IMR-90 (cell line): ENCODE results near the gene SKIC8. TPM values are rescaled to one million over a fixed set of nuclear protein-coding genes. Genes with fewer than 3 reads are reported as not detected.

Experiments used
- ATAC-seq: fragments of 200-7000 bp; cut with Tn5 transposase; 2 replicates; pipeline ENCODE4 v1.9.1; 2020; ENCODE audit warnings: low read depth, mild to moderate bottlenecking, moderate library complexity
- BruUV-seq: library from RNA; stranded (reverse); fragments of 400-500 nt; replicated peaks from 2 replicates; lab custom pipeline; 2021; lab: Mats Ljungman, UMichigan
- CTCF ChIA-PET: fragments of 300-600 bp; formaldehyde crosslinking; extraction: SDS; loops from one replicate; lab custom pipeline; 2021; ENCODE audit warnings: antibody characterized with exemption; lab: Yijun Ruan, JAX
- POLR2A ChIA-PET: fragments of 300-600 bp; sonication (Branson Sonifier 250); formaldehyde crosslinking; loops from one replicate; lab custom pipeline; 2022; ENCODE audit warnings: antibody characterized with exemption; ENCODE audit not compliant: unreplicated experiment; lab: Charles Lee
- DNase-seq: peaks from one replicate; pipeline ENCODE4 v3.0.0; 2013
- H2AFZ ChIP-seq: replicated peaks from 2 replicates; pipeline ENCODE3; 2013; ENCODE audit warnings: low read length, mild to moderate bottlenecking; ENCODE audit not compliant: poor library complexity
- H2AK5ac ChIP-seq: 2 replicates; pipeline ENCODE4 v1.6.1; 2013; ENCODE audit warnings: low read depth, low read length, inconsistent platforms
- H2AK9ac ChIP-seq: replicated peaks from 2 replicates; pipeline ENCODE3; 2013; ENCODE audit warnings: mild to moderate bottlenecking, low read depth, low read length, moderate library complexity; ENCODE audit not compliant: poor library complexity
- H2BK120ac ChIP-seq: 2 replicates; pipeline ENCODE4 v1.6.1; 2013; ENCODE audit warnings: low read depth, low read length, inconsistent platforms
- H2BK15ac ChIP-seq: 3 replicates; pipeline ENCODE4 v1.6.1; 2013; ENCODE audit warnings: low read depth, low read length, inconsistent platforms
- H2BK20ac ChIP-seq: 2 replicates; pipeline ENCODE4 v1.6.1; 2013; ENCODE audit warnings: low read depth, mild to moderate bottlenecking, inconsistent platforms, low read length, moderate library complexity
- H2BK5ac ChIP-seq: 2 replicates; pipeline ENCODE4 v1.6.1; 2013; ENCODE audit warnings: mild to moderate bottlenecking, low read depth, low read length, inconsistent platforms; ENCODE audit not compliant: poor library complexity, severe bottlenecking
- H3K14ac ChIP-seq: replicated peaks from 2 replicates; pipeline ENCODE4 v1.6.1; 2013; ENCODE audit warnings: low read depth, low read length, inconsistent platforms
- H3K18ac ChIP-seq: 2 replicates; pipeline ENCODE4 v1.6.1; 2013; ENCODE audit warnings: low read depth, low read length, control low read depth
- H3K23ac ChIP-seq: 2 replicates; pipeline ENCODE4 v1.6.1; 2013; ENCODE audit warnings: low read depth, low read length, inconsistent platforms
- H3K27ac ChIP-seq: 2 replicates; pipeline ENCODE4 v1.5.1; 2013; ENCODE audit warnings: mild to moderate bottlenecking, control low read depth, low read length; ENCODE audit not compliant: insufficient read depth
- H3K27me3 ChIP-seq: 2 replicates; pipeline ENCODE4 v1.6.1; 2013; ENCODE audit warnings: low read length; ENCODE audit not compliant: control insufficient read depth, insufficient read depth
- H3K36me3 ChIP-seq: 2 replicates; pipeline ENCODE4 v1.6.1; 2013; ENCODE audit warnings: low read length, mixed read lengths; ENCODE audit not compliant: control insufficient read depth, insufficient read depth
- H3K4ac ChIP-seq: 2 replicates; pipeline ENCODE4 v1.6.1; 2013; ENCODE audit warnings: low read depth, low read length, inconsistent platforms
- H3K4me1 ChIP-seq: 2 replicates; pipeline ENCODE4 v1.6.1; 2013; ENCODE audit warnings: low read length, mixed read lengths; ENCODE audit not compliant: control insufficient read depth, insufficient read depth
- H3K4me2 ChIP-seq: 2 replicates; pipeline ENCODE4 v1.6.1; 2013; ENCODE audit warnings: low read depth, mild to moderate bottlenecking, control low read depth, low read length, moderate library complexity
- H3K4me3 ChIP-seq: 2 replicates; pipeline ENCODE4 v1.5.1; 2013; ENCODE audit warnings: low read depth, mild to moderate bottlenecking, control low read depth, low read length, moderate library complexity; ENCODE audit not compliant: insufficient read depth
- H3K56ac ChIP-seq: 2 replicates; pipeline ENCODE4 v1.6.1; 2013; ENCODE audit warnings: low read length, inconsistent platforms; ENCODE audit not compliant: insufficient read depth; ENCODE audit errors: extremely low read depth
- H3K79me1 ChIP-seq, 2 experiments: 2 replicates each; pipeline ENCODE4 v1.6.1; 2013; ENCODE audit warnings: low read length in 2 of 2, inconsistent platforms in 1 of 2, low read depth in 1 of 2
- H3K9ac ChIP-seq: 2 replicates; pipeline ENCODE4 v1.6.1; 2013; ENCODE audit warnings: low read depth, low read length, control low read depth
- H3K9me1 ChIP-seq: 2 replicates; pipeline ENCODE4 v1.6.1; 2013; ENCODE audit warnings: low read length, inconsistent platforms; ENCODE audit not compliant: insufficient read depth
- H3K9me3 ChIP-seq: 2 replicates; pipeline ENCODE4 v1.6.1; 2013; ENCODE audit warnings: low read length; ENCODE audit not compliant: control insufficient read depth, insufficient read depth
- H4K20me1 ChIP-seq: 2 replicates; pipeline ENCODE4 v1.6.1; 2013; ENCODE audit warnings: low read length, inconsistent platforms; ENCODE audit not compliant: insufficient read depth
- H4K5ac ChIP-seq: 2 replicates; pipeline ENCODE4 v1.6.1; 2013; ENCODE audit warnings: mild to moderate bottlenecking, low read depth, low read length, control low read depth
- H4K8ac ChIP-seq, 2 experiments: 2 replicates each; pipeline ENCODE4 v1.6.1; 2013; ENCODE audit warnings: low read depth in 2 of 2, low read length in 2 of 2, control low read depth in 1 of 2, inconsistent platforms in 1 of 2
- H4K91ac ChIP-seq: 2 replicates; pipeline ENCODE4 v1.6.1; 2013; ENCODE audit warnings: low read depth, low read length, inconsistent platforms; ENCODE audit not compliant: insufficient read depth
- BHLHE40 ChIP-seq: fragments of 150-350 bp; IDR thresholded peaks from 2 replicates; pipeline ENCODE4 v1.6.1; 2016; ENCODE audit warnings: mild to moderate bottlenecking, low read depth, low read length
- CHD1 ChIP-seq: IDR thresholded peaks from 2 replicates; pipeline ENCODE4 v1.6.1; 2012; ENCODE audit warnings: low read depth, low read length, improper control_type of control experiment
- MAFK ChIP-seq: IDR thresholded peaks from 2 replicates; pipeline ENCODE4 v1.6.1; 2012; ENCODE audit warnings: low read depth, low read length, improper control_type of control experiment
- MXI1 ChIP-seq: IDR thresholded peaks from 2 replicates; pipeline ENCODE4 v1.6.1; 2012; ENCODE audit warnings: low read depth, mild to moderate bottlenecking, low read length, moderate library complexity, borderline replicate concordance
- NFE2L2 ChIP-seq: fragments of 150-350 bp; IDR thresholded peaks from 2 replicates; pipeline ENCODE4 v1.6.1; 2016; ENCODE audit warnings: low read depth, mild to moderate bottlenecking, low read length
- POLR2A ChIP-seq: IDR thresholded peaks from 2 replicates; pipeline ENCODE4 v1.6.1; 2012; ENCODE audit warnings: mild to moderate bottlenecking, low read depth, low read length
- RAD21 ChIP-seq: IDR thresholded peaks from 2 replicates; pipeline ENCODE4 v1.6.1; 2012; ENCODE audit warnings: low read length, improper control_type of control experiment
- WGBS, 2 experiments: methylation state at CpG; one replicate each; pipeline versions ENCODE4 v1.1.5 to v1.1.7; 2013; ENCODE audit warnings: missing lambda C conversion rate in 2 of 2; ENCODE audit not compliant: insufficient read length in 1 of 2; ENCODE audit errors: extremely low coverage in 2 of 2; 5-methylcytosine and 5-hydroxymethylcytosine counted together
- dilution Hi-C: fragments of 300-500 bp; cut with HindIII; formaldehyde crosslinking; loops from one replicate; pipeline ENCODE4 v1.14.3; 2018; ENCODE audit warnings: low sequenced_read_pairs; ENCODE audit not compliant: unreplicated experiment
- in situ Hi-C: fragments of 300-500 bp; cut with MboI; formaldehyde crosslinking; loops from 3 replicates; pipeline ENCODE4 v1.14.3; 2019; ENCODE audit warnings: low sequenced_read_pairs, inconsistent platforms, mixed read lengths
- intact Hi-C: fragments of 100-400 bp; cut with micrococcal nuclease; formaldehyde crosslinking; loops from 2 replicates; pipeline ENCODE4 v1.10.0; 2022
- polyA plus RNA-seq, 3 experiments: library from polyadenylated mRNA; depleted of rRNA; stranded (reverse); fragments of >200 nt; gene quantifications; 2 replicates each; pipeline ENCODE4 v1.2.3, GENCODE V29; 2012; ENCODE audit warnings: low replicate concordance in 1 of 3
- total RNA-seq: library from RNA; depleted of rRNA; stranded (reverse); fragments of >200 nt; gene quantifications from 2 replicates; pipeline ENCODE4 v1.2.3, GENCODE V29; 2012
- TF ChIP-seq, protein P1 (sequence below): fragments of 150-350 bp; IDR thresholded peaks from 2 replicates; pipeline ENCODE4 v1.6.1; 2017; ENCODE audit warnings: mild to moderate bottlenecking, antibody characterized with exemption, low read length, low read depth

Gene SKIC8
- total and polyA plus RNA-seq, 2 of the 4 experiments (the other 2 are of a cell fraction) = 72.2 to 124 TPM

DNA sequence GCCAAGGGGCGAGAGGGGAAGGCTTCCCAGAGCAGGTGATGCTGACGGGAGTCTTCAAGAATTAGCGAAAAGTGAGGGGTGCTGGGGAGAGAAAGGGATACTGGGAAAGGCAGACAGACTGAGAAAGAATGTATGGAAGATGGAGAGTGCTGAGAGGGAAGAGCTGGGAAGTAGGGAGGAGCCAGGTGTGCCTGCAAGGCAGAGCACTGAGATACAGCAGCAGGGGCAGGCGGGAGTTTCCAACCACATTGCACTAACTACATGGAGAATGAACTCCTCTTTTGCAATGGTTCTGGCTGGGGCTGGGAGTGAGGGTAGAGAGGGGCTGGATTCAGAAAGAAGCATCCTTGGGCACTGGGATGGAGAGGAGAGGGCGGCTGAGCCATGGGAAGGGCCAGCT, 24.7 kb upstream of the SKIC8 start:
- H3K56ac ChIP-seq = no peak overlapping the region
- no peak overlapping the region for H3K4me2 ChIP-seq
- ChIA-PET CTCF (no interaction called here), POLR2A (interaction anchor here (0.6 kb wide), 1 partner anchor 9 kb away, joined by 9 read pairs; no protein-coding TSS in a partner anchor)
- no peak overlapping the region for H4K5ac ChIP-seq
- H3K4ac ChIP-seq = no peak overlapping the region
- H3K4me1 ChIP-seq = peaks cover 4% of the 10 kb centered on the region; the same call in 1 of the 2 replicates
- no peak for ATAC-seq
- H2BK5ac ChIP-seq = no peak overlapping the region
- H3K9me1 ChIP-seq = peaks cover 14% of the 10 kb centered on the region
- H3K27ac ChIP-seq = no peak overlapping the region
- H3K23ac ChIP-seq = no peak overlapping the region
- H2AK5ac ChIP-seq = no peak overlapping the region
- TF ChIP-seq MAFK (no peak), BHLHE40 (no peak), RAD21 (no peak), CHD1 (no peak), MXI1 (no peak), NFE2L2 (no peak), POLR2A (no peak)
- TF ChIP-seq, protein P1, sequence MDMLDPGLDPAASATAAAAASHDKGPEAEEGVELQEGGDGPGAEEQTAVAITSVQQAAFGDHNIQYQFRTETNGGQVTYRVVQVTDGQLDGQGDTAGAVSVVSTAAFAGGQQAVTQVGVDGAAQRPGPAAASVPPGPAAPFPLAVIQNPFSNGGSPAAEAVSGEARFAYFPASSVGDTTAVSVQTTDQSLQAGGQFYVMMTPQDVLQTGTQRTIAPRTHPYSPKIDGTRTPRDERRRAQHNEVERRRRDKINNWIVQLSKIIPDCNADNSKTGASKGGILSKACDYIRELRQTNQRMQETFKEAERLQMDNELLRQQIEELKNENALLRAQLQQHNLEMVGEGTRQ = no peak
- no peak overlapping the region for H2BK15ac ChIP-seq
- H2AFZ ChIP-seq = no peak overlapping the region
- no peak overlapping the region for H4K8ac ChIP-seq
- no peak overlapping the region for H2BK20ac ChIP-seq
- in situ Hi-C loops (no loop called here), dilution Hi-C loops (no loop called here), intact Hi-C loops (no loop called here)
- DNase-seq = no peak
- H2BK120ac ChIP-seq = no peak overlapping the region
- peaks cover 22% of the 10 kb centered on the region; the same call in 1 of the 2 replicates for H3K27me3 ChIP-seq
- BruUV-seq = no TSS peak
- no peaks in the 10 kb centered on the region for H3K9me3 ChIP-seq
- no peak overlapping the region for H3K4me3 ChIP-seq
- 97% methylated on average over 3 of the region's 5 CpGs; no CpG with 5 or more reads in 1 of the 2 experiments for WGBS, 2 experiments
- no peak overlapping the region for H3K18ac ChIP-seq
- no peak overlapping the region for H4K91ac ChIP-seq
- H3K9ac ChIP-seq = no peak overlapping the region
- no peak overlapping the region for H3K14ac ChIP-seq
- H3K79me1 ChIP-seq = no peaks in the 10 kb centered on the region
- H2AK9ac ChIP-seq = no peak overlapping the region
- H3K36me3 ChIP-seq = no peaks in the 10 kb centered on the region
- no peaks in the 10 kb centered on the region for H4K20me1 ChIP-seq
